CD8-positive, alpha-beta memory T cell (primary cell): ENCODE measurements around the gene VGLL4. TPM values are rescaled to one million over a fixed set of nuclear protein-coding genes. Genes with fewer than 3 reads are reported as not detected.
A peak's percentile ranks its signal among the peaks of the same experiment; 100 is the strongest.
"Not testable (repeated sequence)": the region's sequence is repeated elsewhere in the genome, so short reads cannot be mapped to it uniquely, and the experiment has no call there.

Experiments used
- CTCF ChIA-PET: fragments of 350-600 bp; sonication (Branson Sonifier 250); formaldehyde crosslinking; loops from one replicate; lab custom pipeline; 2021; ENCODE audit warnings: antibody characterized with exemption; lab: Charles Lee
- POLR2A ChIA-PET: fragments of 350-600 bp; sonication (Branson Sonifier 250); formaldehyde crosslinking; loops from one replicate; lab custom pipeline; 2021; ENCODE audit warnings: antibody characterized with exemption; lab: Charles Lee
- DNase-seq, 5 donors: peaks; one replicate each; pipeline versions ENCODE4 v3.0.0 to v3.0.0-alpha.2; 2020 to 2022; ENCODE audit warnings: mixed read lengths in 1 of 5
- H3K27ac ChIP-seq: one replicate; pipeline ENCODE4 v1.7.0; 2013; ENCODE audit warnings: low read depth, mild to moderate bottlenecking, low read length, moderate library complexity
- H3K27me3 ChIP-seq: 2 replicates; pipeline ENCODE4 v1.7.0; 2013; ENCODE audit warnings: low read length, mild to moderate bottlenecking; ENCODE audit not compliant: insufficient read depth, poor library complexity, severe bottlenecking
- H3K36me3 ChIP-seq: 2 replicates; pipeline ENCODE4 v1.7.0; 2013; ENCODE audit warnings: mild to moderate bottlenecking, low read length, moderate library complexity; ENCODE audit not compliant: insufficient read depth
- H3K4me1 ChIP-seq: 2 replicates; pipeline ENCODE4 v1.7.0; 2013; ENCODE audit warnings: mild to moderate bottlenecking, low read length, moderate library complexity; ENCODE audit not compliant: insufficient read depth
- H3K4me3 ChIP-seq: 2 replicates; pipeline ENCODE4 v1.7.0; 2013; ENCODE audit warnings: mild to moderate bottlenecking, low read length
- H3K9me3 ChIP-seq: 2 replicates; pipeline ENCODE4 v1.7.0; 2013; ENCODE audit warnings: mild to moderate bottlenecking, low read length
- H3K27ac Mint-ChIP-seq, 8 donors: one replicate each; pipeline ENCODE4 v1.8.0; 2020 to 2021; ENCODE audit warnings: mixed read lengths in 8 of 8, mild to moderate bottlenecking in 6 of 8, inconsistent platforms in 3 of 8, moderate library complexity in 3 of 8
- H3K27me3 Mint-ChIP-seq, 2 donors: one replicate each; pipeline ENCODE4 v1.8.0; 2020 to 2021; ENCODE audit warnings: mixed read lengths in 2 of 2, mild to moderate bottlenecking in 1 of 2, moderate library complexity in 1 of 2
- H3K36me3 Mint-ChIP-seq, 3 donors: one replicate each; pipeline ENCODE4 v1.8.0; 2020 to 2021; ENCODE audit warnings: mixed read lengths in 3 of 3, inconsistent platforms in 1 of 3, mild to moderate bottlenecking in 1 of 3
- H3K4me1 Mint-ChIP-seq, 3 donors: one replicate each; pipeline ENCODE4 v1.8.0; 2020 to 2021; ENCODE audit warnings: mixed read lengths in 3 of 3, inconsistent platforms in 1 of 3, mild to moderate bottlenecking in 1 of 3
- H3K4me3 Mint-ChIP-seq, 7 donors: one replicate each; pipeline ENCODE4 v1.8.0; 2020 to 2021; ENCODE audit warnings: mixed read lengths in 7 of 7, mild to moderate bottlenecking in 6 of 7, moderate library complexity in 4 of 7, inconsistent platforms in 2 of 7
- H3K9me3 Mint-ChIP-seq, 5 donors: one replicate each; pipeline ENCODE4 v1.8.0; 2020 to 2022; ENCODE audit warnings: mixed read lengths in 5 of 5, mild to moderate bottlenecking in 3 of 5, moderate library complexity in 2 of 5, inconsistent platforms in 1 of 5
- polyA plus RNA-seq: library from polyadenylated mRNA; unstranded; fragments of 300-500 nt; fragmentation: Illumina TruSeq; gene quantifications from one replicate; pipeline ENCODE4 v1.2.3, GENCODE V29; 2021
- total RNA-seq, 2 experiments: library from RNA; stranded (reverse); gene quantifications; one replicate each; pipeline ENCODE4 v1.2.3, GENCODE V29; 2021

VGLL4 gene
- total and polyA plus RNA-seq, 3 experiments from 2014 or later, result 29.9 to 40.5 (median 37.7) TPM

GRCh38 chr3:11514191-11514821 is 129.4 kb downstream of the VGLL4 start:
- H3K4me3 Mint-ChIP-seq, result no peak overlapping the region
- Histone ChIP-seq H3K27me3 (no peaks in the 10 kb centered on the region), H3K9me3 (no peaks in the 10 kb centered on the region), H3K4me3 (no peak overlapping the region), H3K27ac (no peak overlapping the region), H3K36me3 (no peaks in the 10 kb centered on the region), H3K4me1 (no peaks in the 10 kb centered on the region)
- H3K9me3 Mint-ChIP-seq, result no peaks in the 10 kb centered on the region
- no peak overlapping the region for H3K27ac Mint-ChIP-seq
- no peak for DNase-seq
- H3K27me3 Mint-ChIP-seq, result no peaks in the 10 kb centered on the region
- peaks cover 0 to 4% (median 3%) of the 10 kb centered on the region in 3 donors for H3K4me1 Mint-ChIP-seq
- ChIA-PET POLR2A (no interaction called here), CTCF (no interaction called here)
- H3K36me3 Mint-ChIP-seq, result peaks cover 0 to 8% (median 3%) of the 10 kb centered on the region in 3 donors

DNA sequence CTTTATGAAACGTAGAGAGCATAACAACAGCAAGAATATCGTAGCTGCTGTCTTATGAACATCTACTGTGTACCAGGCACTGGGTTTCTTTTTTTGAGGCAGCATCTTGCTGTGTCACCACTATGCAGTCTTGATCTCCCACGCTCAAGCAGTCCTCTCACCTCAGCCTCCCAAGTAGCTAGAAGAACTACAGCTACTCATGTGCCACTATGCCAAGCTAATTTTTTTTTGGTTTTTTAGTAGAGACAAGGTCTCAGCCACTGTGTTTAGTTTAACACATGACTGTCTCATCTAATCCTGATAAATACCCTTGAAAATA is 129.9 kb downstream of the VGLL4 start:
- H3K36me3 Mint-ChIP-seq, result peaks cover 0 to 7% (median 3%) of the 10 kb centered on the region in 3 donors
- DNase-seq, result no peak
- CTCF ChIA-PET, result no interaction called here

DNA sequence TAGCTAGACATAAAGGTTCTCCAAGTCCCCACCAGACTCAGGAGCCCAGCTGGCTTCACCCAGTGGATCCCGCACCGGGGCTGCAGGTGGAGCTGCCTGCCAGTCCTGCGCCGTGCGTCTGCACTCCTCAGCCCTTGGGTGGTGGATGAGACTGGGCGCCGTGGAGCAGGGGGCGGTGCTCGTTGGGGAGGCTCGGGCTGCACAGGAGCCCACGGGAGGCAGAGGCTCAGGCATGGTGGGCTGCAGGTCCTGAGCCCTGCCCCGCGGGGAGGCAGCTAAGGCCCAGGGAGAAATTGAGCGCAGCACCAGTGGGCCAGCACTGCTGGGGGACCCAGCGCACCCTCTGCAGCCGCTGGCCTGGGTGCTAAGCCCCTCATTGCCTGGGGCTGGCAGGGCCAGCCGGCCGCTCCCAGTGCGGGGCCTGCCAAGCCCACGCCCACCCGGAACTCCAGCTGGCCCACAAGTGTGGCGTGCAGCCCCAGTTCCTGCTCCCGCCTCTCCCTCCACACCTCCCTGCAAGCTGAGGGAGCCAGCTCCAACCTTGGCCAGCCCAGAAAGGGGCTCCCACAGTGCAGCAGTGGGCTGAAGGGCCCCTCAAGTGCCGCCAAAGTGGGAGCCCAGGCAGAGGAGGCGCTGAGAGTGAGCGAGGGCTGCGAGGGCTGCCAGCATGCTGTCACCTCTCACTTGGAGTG is 130.4 kb downstream of the VGLL4 start:
- H3K4me3 Mint-ChIP-seq, CTCF ChIA-PET, DNase-seq, H3K36me3 ChIP-seq, H3K36me3 Mint-ChIP-seq, H3K4me1 Mint-ChIP-seq, H3K9me3 Mint-ChIP-seq, POLR2A ChIA-PET, H3K27ac Mint-ChIP-seq, H3K27me3 Mint-ChIP-seq, H3K9me3 ChIP-seq, H3K27ac ChIP-seq, H3K27me3 ChIP-seq, H3K4me3 ChIP-seq, H3K4me1 ChIP-seq: not testable (repeated sequence)

More for the DNA sequence above, 129.9 kb downstream of the VGLL4 start:
- H3K4me1 ChIP-seq, result no peaks in the 10 kb centered on the region
- Mint-ChIP-seq H3K4me3 (no peak overlapping the region), H3K27me3 (no peaks in the 10 kb centered on the region), H3K27ac (no peak overlapping the region), H3K4me1 (peaks cover 0 to 4% (median 3%) of the 10 kb centered on the region in 3 donors), H3K9me3 (no peaks in the 10 kb centered on the region)
- H3K27ac ChIP-seq, result no peak overlapping the region
- POLR2A ChIA-PET, result no interaction called here
- H3K36me3 ChIP-seq, result no peaks in the 10 kb centered on the region
- no peaks in the 10 kb centered on the region for H3K27me3 ChIP-seq
- H3K9me3 ChIP-seq, result no peaks in the 10 kb centered on the region
- H3K4me3 ChIP-seq, result no peak overlapping the region

DNA sequence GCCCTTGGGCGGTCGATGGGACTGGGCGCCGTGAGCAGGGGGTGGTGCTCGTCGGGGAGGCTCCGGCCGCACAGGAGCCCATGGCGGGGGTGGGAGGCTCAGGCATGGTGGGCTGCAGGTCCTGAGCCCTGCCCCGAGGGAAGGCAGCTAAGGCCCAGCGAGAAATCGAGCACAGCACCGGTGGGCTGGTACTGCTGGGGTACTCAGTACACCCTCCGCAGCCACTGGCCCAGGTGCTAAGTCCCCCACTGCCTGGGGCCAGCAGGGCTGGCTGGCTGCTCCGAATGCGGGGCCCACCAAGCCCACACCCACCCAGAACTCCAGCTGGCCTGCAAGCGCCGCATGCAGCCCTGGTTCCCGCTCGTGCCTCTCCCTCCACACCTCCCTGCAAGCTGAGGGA is 132.1 kb downstream of the VGLL4 start:
- H3K27ac ChIP-seq, H3K4me3 Mint-ChIP-seq, H3K4me1 ChIP-seq, POLR2A ChIA-PET, H3K9me3 Mint-ChIP-seq, H3K4me1 Mint-ChIP-seq, H3K4me3 ChIP-seq, DNase-seq, H3K27ac Mint-ChIP-seq, H3K36me3 Mint-ChIP-seq, CTCF ChIA-PET, H3K27me3 Mint-ChIP-seq, H3K9me3 ChIP-seq, H3K27me3 ChIP-seq, H3K36me3 ChIP-seq: not testable (repeated sequence)

- H3K27ac ChIP-seq, result no peak overlapping the region
- no peaks in the 10 kb centered on the region for H3K27me3 Mint-ChIP-seq
- no peaks in the 10 kb centered on the region for H3K27me3 ChIP-seq
- no peak overlapping the region for H3K4me3 Mint-ChIP-seq
- POLR2A ChIA-PET, result no interaction called here
- no peak for DNase-seq
- H3K36me3 Mint-ChIP-seq, result peaks cover 0 to 7% (median 0%) of the 10 kb centered on the region in 3 donors
- CTCF ChIA-PET, result no interaction called here
- H3K9me3 Mint-ChIP-seq, result no peaks in the 10 kb centered on the region
- no peaks in the 10 kb centered on the region for H3K36me3 ChIP-seq
- H3K4me1 Mint-ChIP-seq, result peaks cover 0 to 4% (median 3%) of the 10 kb centered on the region in 3 donors
- no peak overlapping the region for H3K4me3 ChIP-seq
- H3K27ac Mint-ChIP-seq, result peak overlapping the region in 1 of 8 donors; percentile 22
- no peaks in the 10 kb centered on the region for H3K4me1 ChIP-seq
- no peaks in the 10 kb centered on the region for H3K9me3 ChIP-seq
Measured at GRCh38 chr3:11510356-11510755, 133.4 kb downstream of the VGLL4 start.

DNA sequence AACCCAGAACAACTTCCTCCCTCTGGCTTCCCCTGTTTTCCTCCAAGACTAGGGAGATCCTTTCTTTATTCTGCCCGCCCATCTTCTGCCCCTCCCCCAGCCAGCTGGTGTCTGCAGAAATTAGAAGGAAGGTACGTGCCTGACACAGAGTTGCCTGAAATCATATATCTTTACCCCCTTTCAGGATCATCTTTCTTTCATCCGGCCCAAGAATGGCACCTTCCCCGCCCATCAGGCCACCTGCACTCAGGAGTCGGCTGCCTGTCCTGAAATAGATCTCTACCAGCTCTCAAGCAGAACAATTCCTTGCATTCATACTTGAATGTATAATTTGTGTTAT is 133.7 kb downstream of the VGLL4 start:
- no peak overlapping the region for H3K4me3 Mint-ChIP-seq
- CTCF ChIA-PET, result no interaction called here
- no peak overlapping the region for H3K27ac ChIP-seq

DNA sequence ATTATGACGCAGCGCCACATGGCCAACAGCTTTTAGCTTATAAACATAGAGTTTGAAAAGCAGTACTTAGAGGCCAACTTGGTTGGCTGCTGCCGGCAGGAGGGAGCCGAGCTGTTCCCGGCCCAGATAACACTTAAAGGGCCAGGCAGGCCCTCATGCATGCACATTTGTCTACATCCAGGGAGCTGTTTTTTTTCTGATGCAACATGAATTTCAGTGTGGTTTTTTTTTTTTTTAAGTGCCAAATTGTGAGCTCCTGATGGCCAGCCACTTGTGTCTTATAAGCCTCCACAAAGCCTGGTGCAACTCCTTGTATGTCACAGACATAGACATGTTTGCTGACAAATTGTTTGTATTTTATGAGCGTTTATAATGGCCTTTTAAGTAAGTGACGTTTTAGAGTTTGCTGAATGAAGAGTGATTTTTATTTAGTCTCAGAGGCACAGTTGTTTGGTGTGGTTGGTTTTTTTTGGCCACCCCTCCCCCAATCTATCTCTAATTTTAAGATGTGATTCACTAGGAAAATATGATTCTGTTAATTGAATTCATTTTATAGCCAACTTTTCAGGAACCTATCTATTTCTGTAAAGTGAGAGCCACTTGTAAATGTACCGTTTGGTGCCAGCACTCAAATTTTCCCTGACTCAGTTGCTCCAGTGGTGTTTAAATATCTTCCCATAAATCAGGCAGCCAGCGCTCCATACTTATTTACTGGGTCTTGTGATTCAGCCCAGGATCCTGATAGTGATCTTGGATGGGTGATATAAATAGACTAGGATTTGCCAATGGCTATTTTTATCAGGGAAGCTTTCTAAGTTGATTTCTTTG is 134.3 kb downstream of the VGLL4 start:
- H3K9me3 Mint-ChIP-seq, result no peaks in the 10 kb centered on the region
- ChIA-PET POLR2A (no interaction called here), CTCF (no interaction called here)
- peaks cover 0 to 7% (median 0%) of the 10 kb centered on the region in 3 donors for H3K36me3 Mint-ChIP-seq
- H3K4me3 ChIP-seq, result no peak overlapping the region
- H3K4me1 Mint-ChIP-seq, result peaks cover 0 to 4% (median 2%) of the 10 kb centered on the region in 3 donors
- H3K36me3 ChIP-seq, result no peaks in the 10 kb centered on the region
- H3K9me3 ChIP-seq, result no peaks in the 10 kb centered on the region
- no peaks in the 10 kb centered on the region for H3K27me3 Mint-ChIP-seq
- H3K27ac Mint-ChIP-seq, result no peak overlapping the region
- no peak overlapping the region for H3K4me3 Mint-ChIP-seq
- H3K27ac ChIP-seq, result peak overlapping the region; percentile 44
- no peaks in the 10 kb centered on the region for H3K4me1 ChIP-seq
- DNase-seq, result no peak
- no peaks in the 10 kb centered on the region for H3K27me3 ChIP-seq

More for the DNA sequence above, 133.7 kb downstream of the VGLL4 start:
- Mint-ChIP-seq H3K27ac (peak overlapping the region in 2 of 8 donors; percentile 22 to 83), H3K27me3 (no peaks in the 10 kb centered on the region), H3K9me3 (no peaks in the 10 kb centered on the region), H3K36me3 (peaks cover 0 to 7% (median 0%) of the 10 kb centered on the region in 3 donors), H3K4me1 (peaks cover 0 to 4% (median 3%) of the 10 kb centered on the region in 3 donors)
- no peak for DNase-seq
- no peaks in the 10 kb centered on the region for H3K9me3 ChIP-seq
- H3K4me1 ChIP-seq, result no peaks in the 10 kb centered on the region
- no peaks in the 10 kb centered on the region for H3K36me3 ChIP-seq
- no peak overlapping the region for H3K4me3 ChIP-seq
- H3K27me3 ChIP-seq, result no peaks in the 10 kb centered on the region
- POLR2A ChIA-PET, result no interaction called here
